NOMO-1 (cell line): ENCODE results near the gene RET.
A peak's percentile ranks its signal among the peaks of the same experiment; 100 is the strongest.

Experiments used
- DNase-seq, 2 experiments: peaks; one replicate each; lab custom pipeline; 2025; ENCODE audit not compliant: unreplicated experiment in 2 of 2; lab: John Stamatoyannopoulos, UW

The RET gene

DNA sequence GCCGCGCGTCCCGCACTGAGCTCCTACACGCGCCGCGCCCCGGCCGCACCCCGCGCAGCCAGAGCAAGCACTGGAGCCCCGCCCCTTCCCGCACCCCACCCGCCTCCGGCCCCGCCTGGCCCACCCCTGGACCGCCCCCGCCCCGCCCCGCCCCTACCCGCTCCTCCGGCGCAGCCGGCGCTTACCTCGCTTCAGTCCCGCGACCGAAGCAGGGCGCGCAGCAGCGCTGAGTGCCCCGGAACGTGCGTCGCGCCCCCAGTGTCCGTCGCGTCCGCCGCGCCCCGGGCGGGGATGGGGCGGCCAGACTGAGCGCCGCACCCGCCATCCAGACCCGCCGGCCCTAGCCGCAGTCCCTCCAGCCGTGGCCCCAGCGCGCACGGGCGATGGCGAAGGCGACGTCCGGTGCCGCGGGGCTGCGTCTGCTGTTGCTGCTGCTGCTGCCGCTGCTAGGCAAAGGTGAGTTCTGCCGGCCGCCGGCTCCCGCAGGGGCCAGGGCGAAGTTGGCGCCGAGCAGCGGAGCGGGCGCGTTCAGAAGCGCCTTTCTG lies at the start of gene RET:
RET (plus strand) TSS at position 194 of the 545 bp plus-strand sequence; CDS start at position 384, 190 bp downstream.
- DNase-seq, result peak; percentile 38 to 60

DNA sequence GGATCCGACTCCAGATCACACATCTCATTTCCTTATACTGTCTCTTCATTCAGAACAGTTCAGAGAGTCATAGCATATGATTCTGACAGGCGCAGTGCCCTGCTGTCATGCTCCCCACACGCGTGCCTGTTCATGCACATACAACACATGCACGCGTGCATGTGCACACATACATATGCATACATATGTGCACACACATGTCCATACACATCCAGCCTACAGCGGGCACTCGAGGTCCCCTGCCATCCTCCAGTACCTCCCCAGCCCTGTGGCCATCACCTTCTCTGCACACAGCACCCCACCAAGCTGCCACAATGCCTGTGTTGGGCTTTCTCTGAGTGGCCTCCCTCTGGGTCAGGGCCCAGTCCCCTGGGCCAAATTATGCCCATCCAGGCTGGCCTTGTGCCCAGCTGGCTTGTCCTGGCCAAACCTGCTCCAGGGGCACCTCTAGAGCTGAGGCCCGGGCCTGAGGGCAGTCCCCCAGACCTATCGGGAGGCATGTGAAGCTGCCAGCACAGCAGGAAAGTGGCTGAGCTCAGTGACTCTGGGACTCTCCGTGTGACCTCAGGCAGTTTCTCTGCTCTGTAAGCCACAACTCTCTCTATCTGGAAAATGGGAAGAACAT lies 49.4 kb upstream of the RET start:
- no peak for DNase-seq

DNA sequence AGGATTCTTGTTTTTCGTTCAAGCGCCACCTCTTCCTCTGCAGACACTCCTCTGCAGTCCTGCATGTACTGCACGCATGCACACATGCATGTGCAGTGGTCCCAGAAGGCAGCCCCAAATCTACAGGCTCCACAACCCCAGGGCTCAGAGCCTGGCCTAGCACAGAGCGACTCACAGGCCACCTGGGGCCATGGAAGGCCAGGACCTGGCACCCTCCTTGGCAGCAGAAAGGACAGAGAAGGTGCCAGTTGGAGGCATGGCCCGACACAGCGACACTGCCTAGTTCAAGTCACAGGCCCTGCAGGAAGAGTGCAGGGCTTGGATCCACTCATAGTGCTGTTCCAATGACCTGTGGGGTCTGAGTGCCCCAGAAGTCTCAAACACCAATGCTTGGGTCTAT lies 48.7 kb upstream of the RET start:
- DNase-seq, result no peak

DNA sequence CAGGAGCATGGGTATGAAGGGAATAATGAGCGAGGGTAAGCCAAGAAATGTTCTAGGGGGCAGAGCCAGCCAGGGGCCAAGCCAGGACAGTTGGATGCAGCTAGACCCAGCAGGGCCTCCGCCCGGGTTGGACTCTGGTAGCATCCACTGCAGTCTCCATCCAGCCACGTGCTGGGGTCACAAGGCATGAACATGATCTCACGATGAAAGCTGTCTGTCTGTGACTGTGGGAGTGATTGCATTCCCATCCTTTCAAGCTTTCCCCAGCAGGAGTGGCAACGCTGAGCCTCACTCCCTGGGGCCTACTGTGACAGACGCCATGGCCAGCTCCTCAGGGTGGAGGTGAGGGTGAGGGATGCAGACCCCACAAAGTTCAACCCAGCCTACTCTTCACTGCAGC lies 47.8 kb upstream of the RET start:
- no peak for DNase-seq

DNA sequence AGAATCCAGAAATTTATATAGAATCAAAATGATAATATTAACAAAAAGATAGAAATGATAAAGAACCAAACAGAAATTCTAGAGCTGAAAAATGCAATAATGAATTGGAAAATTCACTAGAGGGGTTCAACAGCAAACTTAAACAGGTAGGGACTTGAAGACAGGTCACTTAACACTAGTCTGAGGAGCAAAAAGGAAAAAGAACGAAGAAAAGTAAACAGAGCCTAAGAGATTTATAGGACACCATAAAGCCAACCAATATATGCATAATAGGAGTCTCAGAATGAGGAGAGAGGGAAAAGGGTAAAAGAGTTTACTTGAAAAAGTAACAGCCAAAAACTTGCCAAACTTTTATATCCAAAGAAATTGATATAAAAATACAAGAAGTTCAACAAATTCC lies 44.3 kb upstream of the RET start:
- DNase-seq, result no peak

DNA sequence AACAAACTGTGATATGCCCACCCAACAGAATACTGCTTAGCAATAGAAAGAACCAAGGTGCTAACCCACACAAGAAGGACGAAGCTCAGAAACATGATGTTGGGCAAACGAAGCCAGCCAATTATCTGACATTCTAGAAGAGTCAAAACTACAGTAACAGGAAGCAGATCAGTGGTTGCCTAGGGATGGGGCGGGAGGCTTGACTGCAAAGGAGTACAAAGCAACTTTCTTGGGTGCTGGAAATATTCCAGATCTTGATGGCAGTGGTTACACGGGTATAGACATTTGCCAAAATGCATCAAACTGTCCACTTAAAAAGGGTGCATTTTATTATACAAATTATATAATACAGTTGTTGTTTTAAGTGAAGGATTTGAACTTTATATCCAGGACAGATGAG lies 41.1 kb upstream of the RET start:
- peak in 1 of 2 experiments; percentile 29 for DNase-seq

DNA sequence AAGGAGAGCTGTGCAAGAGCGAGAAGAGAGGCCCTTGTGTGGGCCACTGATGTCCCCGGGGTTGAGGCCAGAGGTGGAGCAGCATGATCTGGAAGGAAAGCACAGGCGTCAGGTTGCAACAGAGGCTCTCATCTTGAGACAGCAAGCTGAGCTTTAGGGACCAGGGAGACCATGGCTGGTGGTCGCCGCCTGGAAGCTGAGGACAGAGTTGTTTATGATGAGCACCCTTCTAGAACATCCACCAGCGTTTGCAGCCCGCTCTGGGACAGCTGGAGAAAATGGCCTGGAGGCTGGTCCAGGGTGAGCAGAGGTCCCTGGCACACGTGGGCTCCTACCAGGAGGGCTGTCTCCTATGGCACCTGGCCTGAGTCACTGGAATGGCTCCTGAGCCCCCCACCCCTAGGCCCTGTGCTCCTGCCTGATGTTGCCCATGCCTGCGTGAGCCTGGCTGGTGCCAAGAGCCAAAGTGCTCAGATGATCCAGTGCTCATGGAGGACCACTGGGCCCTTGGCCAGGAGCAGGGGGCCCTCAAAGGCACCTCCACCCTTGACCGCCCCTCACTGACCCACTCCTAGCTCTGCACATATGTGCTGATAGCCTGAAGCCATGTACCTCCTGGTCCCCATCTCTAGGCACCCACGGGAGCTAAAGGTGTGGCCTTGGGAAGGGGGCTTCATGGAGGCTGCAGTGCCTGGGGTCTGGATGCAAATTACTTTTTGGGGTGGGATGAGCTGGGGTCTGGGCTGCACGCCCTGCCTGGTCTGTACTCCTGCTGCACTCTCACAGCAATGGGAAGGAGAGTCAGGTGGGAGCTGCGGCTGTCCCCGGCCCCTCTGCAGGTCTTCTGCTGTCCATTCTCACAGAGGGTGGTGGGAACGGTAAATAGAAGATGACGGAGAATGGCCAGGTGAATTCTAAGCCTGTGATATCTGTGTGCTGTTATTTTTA lies 40.1 kb upstream of the RET start:
- no peak for DNase-seq

DNA sequence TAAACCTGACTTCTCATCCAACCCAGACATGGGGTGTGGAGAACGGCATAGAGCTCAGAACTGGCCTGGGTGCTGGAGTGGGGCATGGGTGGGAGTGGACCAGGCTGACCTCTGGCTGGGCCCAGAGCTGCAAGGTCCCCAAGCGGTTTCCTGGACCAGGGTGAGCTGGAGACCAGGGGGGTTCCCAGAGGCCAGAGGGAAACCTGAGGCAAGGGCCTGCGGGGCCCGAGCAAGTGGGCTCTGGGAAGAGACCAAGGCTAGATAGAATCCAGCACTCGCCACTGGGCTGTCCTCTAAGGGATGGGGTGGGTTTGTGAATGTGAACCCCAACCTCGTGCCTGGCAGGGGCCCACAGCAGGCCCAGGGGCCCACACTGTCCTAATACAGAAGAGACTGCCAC lies 39.4 kb upstream of the RET start:
- DNase-seq, result no peak

DNA sequence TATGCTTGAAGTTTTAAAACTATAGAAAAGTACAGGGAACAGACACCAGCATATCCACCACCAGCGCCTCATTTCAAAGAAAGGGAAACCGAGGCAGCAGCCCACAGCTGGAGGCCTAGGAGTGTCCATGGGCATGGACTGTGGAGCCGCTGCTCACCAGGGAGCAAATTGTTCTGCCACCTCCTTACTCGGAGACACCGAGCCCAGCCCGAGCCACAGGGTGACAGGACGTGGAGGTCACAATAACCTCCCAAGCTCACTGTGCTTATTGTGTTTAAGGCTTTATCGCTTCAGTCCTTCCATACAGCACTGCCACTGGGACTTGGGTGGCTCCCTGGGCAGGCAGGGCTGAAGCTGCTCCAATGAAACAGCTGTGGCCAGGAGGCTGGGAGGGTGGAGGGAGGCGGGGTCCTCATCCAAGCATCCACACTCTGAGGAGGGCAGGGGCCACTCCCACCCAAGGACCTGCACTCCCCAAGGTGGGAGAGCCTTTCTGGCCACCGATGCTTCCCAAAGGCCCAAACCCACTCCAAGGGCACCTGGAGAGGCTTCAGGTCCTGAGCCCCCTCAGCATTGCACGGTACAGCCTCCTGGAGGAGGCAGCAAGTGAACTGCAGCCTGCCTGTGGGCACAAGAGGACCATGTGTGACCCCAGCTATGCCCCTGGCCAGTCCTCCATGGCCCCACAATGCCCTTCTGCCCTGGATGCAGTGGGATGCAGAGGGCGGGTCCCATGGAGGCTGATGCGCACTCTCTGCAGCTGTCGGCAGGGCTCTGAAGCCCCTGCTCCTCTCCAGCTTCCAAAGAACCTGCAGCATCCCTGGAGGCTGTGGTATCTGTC lies 38.7 kb upstream of the RET start:
- DNase-seq, result no peak

DNA sequence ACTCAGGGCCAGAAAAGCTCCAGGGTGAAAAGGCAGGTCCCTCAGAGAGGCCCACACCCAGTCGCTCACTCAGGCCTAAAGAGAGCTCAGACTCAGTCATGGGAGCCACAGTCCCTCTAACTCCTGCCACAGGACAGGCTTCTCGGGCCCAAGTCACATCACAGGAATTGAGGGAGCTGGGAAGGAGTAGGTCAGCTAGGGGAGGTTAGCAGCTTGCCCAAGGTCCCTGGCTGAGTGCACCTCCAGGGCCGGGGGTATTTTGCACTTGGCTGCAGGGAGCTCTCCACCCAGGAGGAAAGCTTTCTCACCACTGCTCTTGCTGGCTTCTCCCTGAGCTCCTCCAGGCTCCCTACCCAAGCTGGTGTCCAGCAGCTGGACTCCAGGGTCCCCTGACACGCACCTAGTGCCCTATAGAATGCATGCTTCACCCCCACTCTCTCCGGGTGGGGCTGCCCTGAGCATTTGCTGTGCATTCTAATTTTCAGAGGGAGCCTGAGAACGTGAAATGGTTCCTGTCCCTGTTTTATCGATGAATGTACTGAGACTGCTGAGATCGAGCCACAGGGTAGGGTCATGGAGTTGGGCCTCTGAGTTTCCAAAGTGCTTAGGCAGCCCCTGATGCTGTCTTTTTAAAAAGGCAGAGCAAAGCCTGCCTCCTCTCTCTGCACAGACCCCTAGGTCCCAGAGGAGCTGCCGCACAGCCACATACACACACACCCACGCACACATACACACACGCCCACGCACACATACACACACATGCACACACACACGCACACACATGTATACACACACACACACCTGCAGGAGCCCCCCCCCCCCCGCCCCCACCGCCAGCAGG lies 37.9 kb upstream of the RET start:
- DNase-seq, result no peak

DNA sequence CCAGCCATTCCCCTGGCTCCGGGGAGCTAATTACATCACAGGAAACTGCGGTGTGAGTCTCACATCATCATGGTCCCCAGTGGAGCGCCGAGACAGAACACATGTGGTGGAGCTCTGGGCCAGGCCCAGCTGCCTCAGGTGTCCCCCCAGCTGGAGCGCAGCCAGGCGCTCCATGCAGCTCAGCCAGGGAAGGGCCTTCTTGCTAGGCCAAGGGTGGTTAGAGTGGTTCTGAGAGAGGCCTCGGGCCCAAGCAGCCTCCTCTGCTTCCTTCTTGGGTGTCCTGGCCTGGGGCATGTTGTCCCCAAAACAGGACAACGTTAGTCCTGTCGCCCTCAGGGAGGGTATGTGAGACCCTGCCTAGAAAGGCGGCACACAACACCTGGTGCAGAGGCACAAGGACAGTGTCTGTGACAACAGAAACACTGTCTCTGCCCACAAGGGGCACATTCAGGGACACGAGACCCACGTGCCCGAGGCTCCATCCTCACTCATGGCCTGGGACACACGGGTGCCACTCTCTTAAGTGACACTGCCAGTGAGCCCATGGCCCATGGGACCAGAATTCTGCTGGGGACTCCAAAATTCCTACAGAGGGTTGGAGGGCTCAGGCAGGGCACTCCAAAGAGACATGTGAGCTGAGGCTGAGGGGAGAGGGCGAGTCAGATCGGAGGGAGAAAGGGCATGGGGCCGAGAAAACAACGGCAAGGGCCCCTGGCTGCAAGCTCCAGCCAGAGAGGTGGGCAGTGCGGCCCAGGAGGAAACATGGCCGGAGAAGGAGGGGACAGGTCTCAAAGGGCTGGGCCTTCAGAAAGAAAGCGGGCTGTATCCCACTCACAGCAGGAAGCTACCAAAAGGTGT lies 37.0 kb upstream of the RET start:
- no peak for DNase-seq

DNA sequence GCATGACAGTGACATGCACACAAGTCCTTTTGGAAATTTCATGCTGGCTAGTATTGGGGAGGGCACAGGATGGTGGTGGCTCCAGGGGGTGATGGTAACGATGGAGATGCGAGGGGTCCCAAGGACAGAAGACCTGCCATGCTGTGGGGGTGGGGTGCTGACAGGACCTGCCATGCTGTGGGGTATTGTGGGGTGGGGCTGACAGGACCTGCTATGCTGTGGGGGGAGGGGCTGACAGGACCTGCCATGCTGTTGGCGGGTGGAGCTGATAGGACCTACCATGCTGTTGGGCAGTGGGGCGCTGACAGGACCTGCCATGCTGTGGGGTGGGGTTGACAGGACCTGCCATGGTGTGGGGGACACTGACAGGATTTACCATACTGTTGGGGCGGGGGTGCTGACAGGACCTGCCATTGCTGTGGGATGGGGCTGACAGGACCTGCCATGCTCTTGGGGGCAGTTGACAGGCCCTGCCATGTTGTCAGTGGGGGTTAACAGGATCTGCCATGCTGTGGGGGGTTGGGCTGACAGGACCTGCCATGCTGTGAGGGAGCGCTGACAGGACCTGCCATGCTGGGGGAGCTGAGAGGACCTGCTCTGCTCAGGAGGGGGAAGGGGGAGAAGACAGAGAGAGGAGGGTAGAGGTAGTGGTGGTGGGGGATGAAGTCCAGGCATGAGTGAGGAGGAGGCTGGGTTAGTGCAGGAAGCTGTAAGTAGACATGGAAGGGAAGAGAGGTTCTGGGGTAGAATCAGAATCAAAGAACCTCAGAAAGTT lies 36.2 kb upstream of the RET start:
- no peak for DNase-seq

DNA sequence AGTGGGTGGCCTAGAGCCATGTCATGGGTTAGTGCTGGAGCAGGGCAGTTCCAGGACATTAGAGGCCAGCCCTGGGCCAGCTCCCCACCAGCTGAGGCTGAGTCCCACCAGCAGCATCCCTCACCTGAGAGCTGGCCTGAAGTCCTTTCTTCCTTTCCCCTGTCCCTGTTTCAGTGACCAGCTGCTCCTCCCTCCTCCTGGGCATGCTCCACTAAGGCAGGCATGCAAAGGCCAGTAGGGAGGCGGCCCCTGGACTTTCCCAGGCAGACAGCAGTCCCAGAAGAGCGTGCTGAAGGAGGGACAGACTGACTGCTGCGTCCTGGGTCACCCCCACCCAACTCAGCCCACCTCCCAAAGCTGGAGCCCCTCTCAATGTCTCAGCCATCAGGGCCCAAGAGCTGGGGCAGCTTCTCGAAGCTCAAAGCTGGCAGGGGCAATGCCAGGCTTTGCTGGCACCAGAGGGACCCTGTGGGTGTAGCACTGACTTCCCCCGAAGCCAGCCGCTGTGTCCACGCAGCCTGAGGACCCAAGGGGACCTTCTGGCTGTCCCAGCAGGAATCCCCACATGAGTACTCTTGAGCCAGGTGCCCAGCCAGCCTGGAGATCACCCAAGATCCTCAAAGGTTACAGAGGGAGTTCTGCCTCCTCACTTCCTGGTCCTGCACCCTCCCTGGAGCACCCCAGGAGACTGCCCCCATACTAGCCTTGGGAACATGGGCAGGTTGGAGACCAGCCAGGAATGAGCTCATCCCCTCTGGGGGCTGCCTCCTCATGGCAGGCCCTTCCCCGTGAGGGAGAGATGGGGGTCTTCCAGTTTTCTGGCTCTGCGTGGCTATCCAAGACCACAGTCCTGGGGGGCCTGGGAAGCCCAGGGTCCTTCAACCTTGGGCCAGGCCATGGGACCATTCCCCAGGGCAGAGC lies 35.2 kb upstream of the RET start:
- no peak for DNase-seq

DNA sequence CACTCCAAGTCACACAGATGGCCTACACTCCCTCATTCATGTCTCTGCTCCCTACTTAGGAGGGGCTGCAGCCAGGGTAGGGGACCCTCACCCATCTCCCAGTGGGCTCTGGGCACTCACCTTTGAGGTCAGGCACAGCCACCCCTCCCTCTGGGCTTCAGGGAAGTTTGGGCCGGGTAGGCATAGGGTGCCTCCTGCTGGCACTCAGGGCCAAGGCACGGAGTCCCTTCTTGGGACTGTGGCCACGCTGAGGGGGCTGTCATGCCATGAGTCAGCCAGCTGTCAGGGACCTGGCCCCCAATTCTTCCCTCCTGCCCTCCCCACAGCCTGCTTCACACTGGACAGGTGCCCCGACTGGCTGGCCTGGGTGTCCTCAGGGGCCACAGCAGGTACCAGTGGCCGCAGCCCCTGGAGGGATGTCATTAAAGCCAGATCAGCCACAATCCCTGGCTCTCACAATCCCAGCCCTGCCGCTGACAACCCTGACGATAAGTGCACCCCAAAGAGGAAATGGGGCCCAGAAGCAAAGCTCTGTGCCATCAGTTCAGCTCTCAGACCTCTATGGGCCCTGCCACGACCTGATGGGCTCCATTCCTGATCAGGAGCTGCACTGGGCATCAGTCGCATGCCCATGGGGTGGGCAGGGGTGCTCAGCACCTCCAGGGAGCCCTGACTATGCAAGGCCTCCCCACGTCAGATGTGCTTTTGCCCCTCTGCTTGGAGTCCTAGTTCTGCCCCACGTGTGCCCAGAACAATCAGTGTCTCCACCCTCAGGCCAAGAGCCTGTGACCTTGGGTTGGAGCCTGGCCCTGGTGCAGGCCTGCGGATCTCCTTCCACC lies 34.1 kb upstream of the RET start:
- peak in 1 of 2 experiments; percentile 17 for DNase-seq

DNA sequence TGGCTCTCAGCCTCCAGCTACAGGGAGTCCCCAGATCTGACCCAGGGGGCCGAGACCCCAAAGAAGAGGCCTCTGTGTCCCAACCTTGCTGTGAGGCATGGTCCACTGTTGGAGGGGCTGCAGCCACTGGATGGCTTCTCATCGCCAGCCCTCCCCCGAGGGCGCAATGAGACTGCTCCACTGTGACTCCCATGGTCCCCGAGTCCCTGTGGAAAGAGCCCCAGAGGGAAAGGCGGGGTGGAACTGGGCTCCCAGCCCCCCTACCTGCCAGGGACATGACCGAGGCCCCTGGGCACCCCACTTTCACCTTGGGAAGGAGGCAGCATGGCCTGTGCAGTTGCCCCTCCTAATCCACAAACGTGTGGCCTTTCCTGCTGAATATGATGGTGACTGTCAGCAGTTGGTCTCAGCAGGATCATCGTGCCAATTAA lies 33.5 kb upstream of the RET start:
- DNase-seq, result no peak

DNA sequence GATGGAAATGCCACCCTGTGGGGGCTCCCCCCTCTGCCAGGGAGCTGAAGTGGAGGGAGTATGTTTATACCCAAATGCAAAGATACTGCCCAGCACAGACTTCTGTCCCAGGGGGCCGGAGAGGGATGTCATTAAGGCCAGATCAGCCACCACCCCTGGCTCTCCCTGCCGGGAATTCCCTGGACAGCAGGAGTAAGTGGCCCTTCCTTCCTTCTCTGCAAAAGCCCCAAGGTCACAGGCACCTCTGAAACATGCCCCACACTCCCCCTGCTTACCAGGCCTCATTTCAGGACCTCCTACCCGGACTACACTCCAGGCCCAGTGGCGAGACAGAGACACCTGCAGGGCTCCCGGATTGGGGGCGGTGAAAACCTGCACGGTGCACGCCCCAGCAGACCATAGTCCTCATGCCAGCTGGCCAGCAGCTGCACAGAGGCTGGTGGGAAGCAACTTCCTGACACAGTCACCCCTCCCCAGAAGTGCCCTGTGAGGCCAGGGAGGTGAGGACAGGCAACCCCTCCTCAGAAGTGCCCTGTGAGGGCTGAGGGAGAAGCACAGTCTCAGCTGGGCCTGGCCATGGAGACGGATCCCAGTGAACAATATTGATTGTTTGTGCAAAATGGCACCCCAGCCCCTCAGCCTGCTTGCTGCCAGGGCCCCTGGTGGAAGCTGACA lies 33.0 kb upstream of the RET start:
- no peak for DNase-seq
